Activated CD8-positive, alpha-beta memory T cell treated with anti-CD3 and anti-CD28 coated beads for 48 hours (primary cell): Measurements from ENCODE around the gene TRIM67.

ENCODE experiments used
- DNase-seq, 3 experiments: peaks; one replicate each; pipeline ENCODE4 v3.0.0-alpha.2; 2020; ENCODE audit warnings: low read depth in 2 of 3, low spot score in 2 of 3

The TRIM67 gene

GRCh38 chr1:231232870-231233734, 71.2 kb downstream of the TRIM67 start:
- DNase-seq, result no peak

- DNase-seq, result no peak
These were observed 72.0 kb downstream of the TRIM67 start for GRCh38 chr1:231233735-231234417.

GRCh38 chr1:231234506-231234905, 72.6 kb downstream of the TRIM67 start:
- no peak for DNase-seq

GRCh38 chr1:231235526-231236207, 73.8 kb downstream of the TRIM67 start:
- no peak for DNase-seq

GRCh38 chr1:231236208-231236591, 74.3 kb downstream of the TRIM67 start:
- no peak for DNase-seq

GRCh38 chr1:231236938-231237337, 75.1 kb downstream of the TRIM67 start:
- no peak for DNase-seq

- DNase-seq, result no peak
These were observed 76.4 kb downstream of the TRIM67 start for GRCh38 chr1:231238298-231238697.

- no peak for DNase-seq
These were observed 78.6 kb downstream of the TRIM67 start for GRCh38 chr1:231240531-231240882.

GRCh38 chr1:231240883-231241735, 79.3 kb downstream of the TRIM67 start, which contains the start of gene GNPAT:
TSS of gene GNPAT (plus strand) at chr1:231241212. CDS start at chr1:231241379, 167 bp downstream.
- peak; percentile 78 to 86 (median 84) for DNase-seq

- DNase-seq, result no peak
These were observed 79.9 kb downstream of the TRIM67 start for GRCh38 chr1:231241750-231242149.

GRCh38 chr1:231242516-231243198, 80.8 kb downstream of the TRIM67 start:
- DNase-seq, result no peak

GRCh38 chr1:231248778-231249177, 86.9 kb downstream of the TRIM67 start:
- no peak for DNase-seq

GRCh38 chr1:231252336-231252735, 90.5 kb downstream of the TRIM67 start:
- DNase-seq, result no peak

- DNase-seq, result no peak
These were observed 98.5 kb downstream of the TRIM67 start for GRCh38 chr1:231260351-231260750.

- DNase-seq, result no peak
These were observed 102.8 kb downstream of the TRIM67 start for GRCh38 chr1:231264642-231265041.

GRCh38 chr1:231265379-231265778, 103.5 kb downstream of the TRIM67 start:
- no peak for DNase-seq

GRCh38 chr1:231266811-231267322, 105.0 kb downstream of the TRIM67 start:
- DNase-seq, result no peak
